Nephron progenitor cell (in vitro differentiated cells): ENCODE measurements around the gene ATP1B2.

ENCODE experiments used
- DNase-seq: peaks from one replicate; pipeline ENCODE4 v3.0.0; 2021
- H3K27ac Mint-ChIP-seq: 2 replicates; pipeline ENCODE4 v1.8.0; 2021; ENCODE audit warnings: mild to moderate bottlenecking, moderate library complexity, mixed read lengths
- H3K27me3 Mint-ChIP-seq: 2 replicates; pipeline ENCODE4 v1.8.0; 2021; ENCODE audit warnings: mild to moderate bottlenecking, low read depth, mixed read lengths; ENCODE audit not compliant: poor library complexity
- H3K36me3 Mint-ChIP-seq: 2 replicates; pipeline ENCODE4 v1.8.0; 2021; ENCODE audit warnings: low read depth, mixed read lengths
- H3K4me1 Mint-ChIP-seq: 2 replicates; pipeline ENCODE4 v1.8.0; 2021; ENCODE audit warnings: mixed read lengths
- H3K4me3 Mint-ChIP-seq: 2 replicates; pipeline ENCODE4 v1.8.0; 2021; ENCODE audit warnings: mild to moderate bottlenecking, moderate library complexity, mixed read lengths
- H3K9me3 Mint-ChIP-seq: 2 replicates; pipeline ENCODE4 v1.8.0; 2021; ENCODE audit warnings: mild to moderate bottlenecking, moderate library complexity, mixed read lengths
- CTCF ChIP-seq: fragments of 200-600 bp; sonication (generic); IDR thresholded peaks from 2 replicates; pipeline ENCODE4 v1.5.0; 2021; ENCODE audit warnings: antibody characterized with exemption

The ATP1B2 gene

GRCh38 chr17:7613769-7614424 lies 36.8 kb upstream of the ATP1B2 start:
- Mint-ChIP-seq H3K27me3 (peaks cover 10% of the 10 kb centered on the region), H3K9me3 (no peaks in the 10 kb centered on the region), H3K4me1 (peaks cover 40% of the 10 kb centered on the region), H3K36me3 (peaks cover 21% of the 10 kb centered on the region), H3K27ac (peak overlapping the region; percentile 98), H3K4me3 (peak overlapping the region; percentile 93)
- no peak for TF ChIP-seq CTCF
- no peak for DNase-seq

DNA sequence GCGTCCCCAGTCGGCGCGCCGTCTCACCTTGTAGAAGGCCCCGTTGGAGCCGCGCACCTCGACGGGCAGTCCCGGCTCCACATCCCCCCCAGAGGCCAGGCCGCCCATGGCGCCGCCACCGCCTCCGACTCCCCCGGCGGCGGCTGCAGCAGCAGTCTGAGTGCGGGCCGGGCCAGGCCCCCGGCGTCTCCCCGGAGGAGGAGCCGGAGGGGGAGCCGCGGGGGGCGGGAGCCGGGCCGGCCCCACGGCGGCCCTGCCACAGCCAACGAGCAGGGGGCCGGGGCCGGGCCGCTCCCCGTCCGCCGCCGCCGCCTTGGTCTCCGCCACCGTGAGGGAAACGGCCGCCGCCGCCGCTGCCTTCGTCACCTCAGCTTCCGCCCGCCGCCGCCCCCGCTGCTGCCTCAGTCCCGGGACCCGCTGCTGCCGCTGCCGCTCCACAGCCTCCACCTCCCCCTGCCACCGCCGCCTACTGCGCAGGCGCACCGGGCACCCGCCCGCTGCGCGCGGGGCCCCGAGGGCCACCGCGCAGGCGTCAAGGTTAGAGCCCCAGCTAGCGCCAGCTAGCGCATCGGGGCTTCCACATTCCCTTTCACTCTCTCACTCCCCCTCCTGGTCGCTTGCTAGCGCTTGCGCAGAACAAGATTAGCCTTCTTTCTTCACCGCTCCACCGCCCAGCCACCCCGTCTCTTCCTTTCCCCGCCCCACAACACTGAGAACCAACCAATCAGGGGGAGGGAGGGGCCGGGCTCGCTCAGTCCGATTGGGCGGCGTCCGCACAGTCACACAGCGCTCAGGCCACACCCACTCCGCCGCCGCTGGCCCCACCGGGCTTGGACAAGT lies 36.1 kb upstream of the ATP1B2 start, which contains the start of gene FXR2:
TSS of gene FXR2 (minus strand) at position 473 of the 840 bp plus-strand sequence. CDS start at position 108, 365 bp downstream.
- peaks cover 15% of the 10 kb centered on the region for H3K27me3 Mint-ChIP-seq
- peak; percentile 100 for DNase-seq
- peaks cover 21% of the 10 kb centered on the region for H3K36me3 Mint-ChIP-seq
- H3K4me1 Mint-ChIP-seq: peaks cover 40% of the 10 kb centered on the region
- peak within 1 kb of the TSS; percentile 98 for H3K27ac Mint-ChIP-seq
- peak within 1 kb of the TSS; percentile 93 for H3K4me3 Mint-ChIP-seq
- TF ChIP-seq CTCF: peak; percentile 38
- H3K9me3 Mint-ChIP-seq: no peaks in the 10 kb centered on the region

DNA sequence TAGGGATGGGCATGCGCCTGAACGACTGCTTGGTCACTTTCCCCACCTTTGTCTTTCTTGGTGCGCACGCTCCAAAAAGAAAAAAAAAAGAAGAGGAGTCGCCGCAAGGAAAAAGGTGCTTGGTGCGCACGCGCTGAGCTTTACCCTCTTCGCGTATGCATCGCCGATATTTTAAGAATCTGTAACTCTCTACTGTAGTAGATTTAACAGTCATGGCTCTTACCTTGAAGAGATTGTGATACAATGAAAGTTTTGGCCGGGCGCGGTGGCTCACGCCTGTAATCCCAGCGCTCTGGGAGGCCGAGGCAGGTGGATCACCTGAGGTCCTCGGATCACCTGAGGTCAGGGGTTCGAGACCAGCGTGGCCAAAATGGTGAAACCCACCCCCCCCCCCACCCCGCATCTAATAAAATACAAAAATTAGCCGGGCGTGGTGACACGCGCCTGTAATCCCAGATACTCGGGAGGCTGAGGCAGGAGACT lies 35.4 kb upstream of the ATP1B2 start:
- Mint-ChIP-seq H3K4me1 (peaks cover 38% of the 10 kb centered on the region), H3K36me3 (peaks cover 20% of the 10 kb centered on the region), H3K4me3 (peak overlapping the region; percentile 85), H3K27me3 (peaks cover 15% of the 10 kb centered on the region), H3K27ac (peak overlapping the region; percentile 94), H3K9me3 (no peaks in the 10 kb centered on the region)
- DNase-seq: no peak
- no peak for TF ChIP-seq CTCF

DNA sequence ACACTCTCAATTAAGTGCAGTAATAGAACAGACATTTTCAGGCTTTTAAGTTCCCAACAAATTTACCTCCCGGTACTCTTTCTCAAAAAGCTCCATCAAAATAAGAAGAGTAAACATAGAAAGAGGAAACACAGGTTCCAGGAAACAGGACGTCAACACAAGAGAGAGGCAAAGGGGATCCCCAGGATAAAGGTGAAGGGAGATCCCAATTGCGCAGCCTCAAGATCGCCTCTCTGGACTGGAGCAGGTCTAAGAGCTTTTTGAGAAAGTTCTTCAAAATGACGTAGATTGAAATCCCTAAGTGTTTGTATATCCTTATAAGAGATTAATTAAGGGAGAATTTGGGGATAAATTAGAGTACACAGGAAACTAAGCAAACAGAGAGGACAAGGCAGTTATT lies 32.1 kb upstream of the ATP1B2 start:
- Mint-ChIP-seq H3K4me1 (peaks cover 5% of the 10 kb centered on the region), H3K9me3 (no peaks in the 10 kb centered on the region), H3K27me3 (peaks cover 20% of the 10 kb centered on the region), H3K27ac (no peak overlapping the region), H3K36me3 (no peaks in the 10 kb centered on the region), H3K4me3 (no peak overlapping the region)
- no peak for TF ChIP-seq CTCF
- no peak for DNase-seq

GRCh38 chr17:7620835-7621234 lies 29.9 kb upstream of the ATP1B2 start:
- Mint-ChIP-seq H3K27ac (no peak overlapping the region), H3K4me1 (no peaks in the 10 kb centered on the region)
- no peak for DNase-seq

More at GRCh38 chr17:7620835-7621234, 29.9 kb upstream of the ATP1B2 start:
- no peaks in the 10 kb centered on the region for H3K9me3 Mint-ChIP-seq
- no peak for TF ChIP-seq CTCF
- H3K36me3 Mint-ChIP-seq: no peaks in the 10 kb centered on the region
- H3K4me3 Mint-ChIP-seq: no peak overlapping the region
- H3K27me3 Mint-ChIP-seq: peaks cover 18% of the 10 kb centered on the region
